ENCODE results near the gene DARS1. TPM values are rescaled to one million over a fixed set of nuclear protein-coding genes. Genes with fewer than 3 reads are reported as not detected.

DARS1 gene
- total RNA-seq, 1 donor from 2014 or later, result 109 TPM

DNA sequence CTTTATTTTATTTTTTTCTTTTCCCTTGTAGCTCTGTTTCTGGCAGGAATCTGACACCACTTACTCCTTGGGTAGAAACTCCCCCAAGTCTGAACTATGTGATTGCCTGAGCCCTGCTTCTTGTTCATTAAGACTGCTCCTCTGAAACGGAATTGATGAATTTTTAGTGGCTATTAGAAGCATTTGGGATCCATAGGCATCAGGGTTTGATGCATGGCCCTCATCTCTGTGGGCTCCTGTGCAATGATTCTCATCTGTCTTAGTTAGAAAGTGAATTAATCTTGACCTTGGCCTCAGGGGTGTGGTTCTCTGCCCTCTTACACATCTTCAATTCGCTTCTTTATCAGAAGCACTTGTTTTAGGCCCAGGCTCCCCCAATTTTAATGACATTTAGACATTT is 31.0 kb upstream of the DARS1 start:
- intact Hi-C loops (cut with micrococcal nuclease), result no loop called here

DNA sequence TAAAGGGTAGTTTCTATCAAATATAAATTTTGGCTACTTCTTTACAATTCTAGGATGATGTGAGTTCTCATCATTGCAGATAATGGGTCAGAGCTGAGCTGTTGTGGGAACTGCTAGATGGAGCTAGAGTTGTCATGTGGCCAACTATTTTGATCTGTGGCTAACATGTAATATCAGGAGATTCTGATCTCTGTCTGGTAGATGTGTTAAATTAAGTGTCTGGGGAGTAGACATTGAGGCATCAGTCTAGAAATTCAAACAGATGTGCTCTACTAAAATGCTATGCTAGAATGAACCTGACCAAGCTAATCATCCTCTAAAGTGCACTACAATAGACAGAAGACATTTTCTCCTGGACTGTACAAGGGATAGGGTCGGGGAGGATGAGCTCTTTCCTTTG is 30.3 kb upstream of the DARS1 start:
- intact Hi-C loops (cut with micrococcal nuclease), result no loop called here

DNA sequence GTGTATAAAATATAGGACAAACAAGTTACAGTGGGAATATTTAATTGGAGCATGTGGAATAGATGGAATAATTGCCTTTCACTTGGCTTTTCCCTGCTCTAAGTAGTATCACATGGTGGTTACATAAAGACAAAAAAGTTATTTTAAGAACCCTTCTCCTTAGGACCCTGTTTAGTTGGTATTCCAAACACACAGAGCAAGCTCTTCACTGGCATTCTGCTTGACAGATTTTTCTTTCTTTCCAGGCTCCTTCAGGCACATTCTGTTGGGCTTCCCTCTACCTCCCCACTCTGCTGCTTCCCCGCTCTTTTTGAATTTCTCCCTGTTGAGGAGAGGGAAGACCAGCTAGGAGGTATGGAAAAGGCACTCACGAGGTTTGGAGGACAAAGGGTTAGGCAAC is 29.0 kb upstream of the DARS1 start:
- intact Hi-C loops (cut with micrococcal nuclease), result no loop called here

DNA sequence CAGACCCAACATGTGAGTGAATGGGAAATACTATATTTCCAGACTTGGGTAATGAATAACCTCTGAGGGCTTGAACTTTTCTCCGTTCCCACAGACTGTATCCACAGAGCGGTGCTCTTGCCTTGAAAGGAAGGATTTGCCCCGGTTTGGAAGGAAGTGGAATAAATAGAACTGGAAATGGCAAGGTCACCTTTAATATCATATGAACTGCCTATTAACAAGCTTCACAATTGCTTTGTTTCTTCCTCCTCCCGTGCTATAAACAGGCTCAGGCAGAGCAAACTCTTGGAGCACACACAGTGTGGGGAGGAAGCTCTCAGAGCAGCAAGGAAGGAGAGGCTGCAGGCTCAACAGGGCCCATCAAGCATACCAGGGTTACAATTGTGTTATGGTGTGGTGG is 28.5 kb upstream of the DARS1 start:
- intact Hi-C loops (cut with micrococcal nuclease), result no loop called here

DNA sequence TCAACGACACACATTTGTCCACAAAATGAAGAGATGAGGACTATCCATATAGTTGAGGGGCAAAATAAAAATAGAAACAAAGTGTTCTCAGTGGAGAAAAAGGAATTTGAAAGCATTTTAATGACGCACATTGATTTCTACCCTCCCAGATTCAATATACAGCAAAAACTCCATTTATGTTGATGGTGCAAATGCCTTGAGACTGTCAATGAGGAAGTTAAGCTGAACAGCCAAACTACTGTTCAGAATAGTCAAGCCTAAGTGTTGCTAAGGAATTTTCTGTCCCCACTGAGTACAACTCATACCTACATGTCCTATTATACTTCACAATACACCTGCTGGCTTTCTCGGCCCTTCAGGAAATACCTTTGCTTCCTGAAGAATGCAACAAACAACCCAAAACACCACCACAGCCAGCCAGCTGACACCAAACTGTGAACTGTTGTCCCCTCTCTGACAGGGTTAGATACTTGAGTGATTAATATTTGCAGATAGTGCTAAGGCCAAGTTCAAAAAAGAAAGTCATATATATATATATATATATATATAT is 27.8 kb upstream of the DARS1 start:
- intact Hi-C loops (cut with micrococcal nuclease), result no loop called here

DNA sequence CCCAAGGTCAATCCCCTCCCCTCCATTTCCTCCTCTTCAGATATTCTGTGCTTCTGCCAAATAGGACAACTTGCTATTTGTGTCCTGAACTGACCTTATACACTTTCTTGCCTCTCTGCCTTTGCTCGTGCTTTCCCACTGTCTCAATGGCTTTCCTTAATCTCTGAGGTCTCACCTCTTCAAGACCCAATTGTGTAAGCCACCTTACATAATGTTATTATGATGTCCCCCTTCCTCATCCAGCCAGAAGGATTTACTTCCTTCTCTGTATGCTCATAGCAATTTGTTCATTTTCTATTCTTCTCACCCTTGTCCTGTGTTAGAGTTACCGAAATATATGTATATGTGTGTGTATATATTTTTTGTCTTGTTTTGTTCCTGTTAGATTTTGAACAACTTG is 26.9 kb upstream of the DARS1 start:
- intact Hi-C loops (cut with micrococcal nuclease), result no loop called here

DNA sequence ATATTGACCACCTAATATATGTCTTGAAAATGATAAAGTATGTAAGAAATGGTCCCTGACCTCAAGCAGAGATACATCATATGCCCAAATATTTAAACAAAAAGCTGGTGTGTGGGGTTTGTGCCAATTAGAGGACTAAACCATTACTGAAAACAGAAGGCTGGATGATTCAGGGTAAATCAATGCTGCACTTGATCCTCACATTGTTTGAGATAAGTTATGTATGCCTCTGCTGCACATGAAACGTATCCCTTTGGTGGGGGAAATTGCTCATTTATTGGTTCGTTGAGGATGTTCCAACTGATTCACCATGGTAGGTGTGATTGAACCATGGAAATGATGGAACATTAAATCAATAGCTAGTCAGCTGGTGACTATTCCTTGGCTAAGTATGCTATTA is 24.7 kb upstream of the DARS1 start:
- intact Hi-C loops (cut with micrococcal nuclease), result no loop called here

DNA sequence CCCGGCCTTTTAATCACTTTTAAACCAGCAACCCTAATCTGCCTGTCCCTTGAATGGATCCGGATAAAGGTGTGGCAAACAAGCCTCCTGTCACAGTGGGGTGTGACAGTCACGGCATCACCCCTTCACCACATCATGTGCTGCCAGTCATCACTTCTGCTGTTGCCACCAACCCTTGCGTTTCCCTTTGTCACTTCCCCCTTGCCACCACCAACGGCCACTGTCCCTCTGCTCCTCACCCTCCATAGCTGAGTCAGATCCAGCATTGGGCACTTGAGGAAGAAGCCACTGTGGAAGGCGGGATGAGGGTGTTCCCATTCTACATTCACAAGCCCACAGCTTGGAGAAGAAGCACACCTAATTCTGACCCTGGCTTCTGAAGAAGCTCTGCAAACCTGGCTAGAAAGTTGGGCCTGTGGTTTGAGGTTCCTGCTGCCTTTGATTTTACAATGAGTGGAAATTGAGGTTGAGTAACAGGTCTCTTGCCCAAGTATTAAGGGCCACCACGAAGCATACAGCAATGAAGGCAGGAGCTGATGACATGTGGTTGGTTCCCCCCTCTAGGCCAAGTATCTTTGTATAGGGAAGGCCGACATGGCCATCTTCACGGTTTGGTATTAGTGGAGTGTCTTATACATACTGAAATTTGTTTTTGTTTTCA is 22.9 kb upstream of the DARS1 start:
- intact Hi-C loops (cut with micrococcal nuclease), result loop anchor here (1.0 to 5.0 kb wide), 7 partner anchors 23 to 370 kb away; partner anchors contain the start of genes CXCR4 and DARS1

DNA sequence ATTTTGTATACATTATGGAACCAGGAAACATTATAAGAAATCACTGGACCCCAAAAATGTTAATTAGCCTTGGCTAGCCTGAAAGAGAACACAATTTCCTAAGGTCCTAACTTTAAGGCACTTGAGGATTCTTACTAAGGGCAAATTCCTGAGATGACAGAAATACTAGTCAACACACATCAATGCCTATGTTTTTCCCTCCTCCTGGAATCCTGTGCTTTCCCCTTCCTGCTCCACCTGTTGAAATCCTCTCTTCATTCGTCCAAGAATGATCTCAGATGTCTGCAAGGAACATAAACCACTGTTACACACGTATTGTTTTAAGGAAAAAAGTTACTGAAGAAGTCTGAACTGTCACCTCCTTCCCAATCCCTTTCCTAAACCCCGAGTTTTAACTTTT is 21.2 kb upstream of the DARS1 start:
- intact Hi-C loops (cut with micrococcal nuclease), result loop anchor here (5.0 kb wide), 1 partner anchor 126 kb away; no protein-coding TSS in a partner anchor

DNA sequence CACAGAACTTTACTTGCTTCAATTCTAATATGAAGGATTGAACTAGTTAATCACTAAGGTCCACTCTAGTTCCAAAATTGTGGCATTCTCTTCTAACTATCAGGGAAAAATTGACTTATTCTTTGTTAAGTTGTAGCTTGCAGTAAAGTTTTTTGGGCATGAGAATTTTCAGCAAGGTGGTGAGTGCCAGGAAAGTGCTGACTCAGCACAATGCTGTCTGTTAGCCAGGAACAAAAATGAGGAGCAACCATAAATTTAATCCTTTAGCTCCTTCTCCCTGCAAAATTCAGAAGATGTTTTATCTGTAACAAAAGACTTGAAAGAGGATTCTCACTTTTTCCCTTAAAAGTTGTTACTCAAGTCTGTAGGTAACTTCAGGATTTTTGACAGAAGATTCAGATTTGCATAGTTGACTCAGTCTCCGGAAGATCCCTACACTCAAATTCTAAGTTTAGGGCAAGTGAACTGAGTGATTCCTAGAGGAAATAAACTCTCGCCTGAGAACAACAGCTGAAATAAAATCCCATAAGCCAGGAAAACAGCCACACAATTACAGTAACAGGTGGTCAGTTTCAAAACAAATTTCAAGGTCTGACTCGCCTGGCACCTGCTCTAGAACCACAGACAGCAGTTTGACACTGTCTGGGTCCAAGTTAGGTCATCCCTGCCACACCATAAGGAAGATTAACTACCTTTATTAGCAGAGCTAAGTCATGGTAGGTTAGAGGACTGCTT is 20.2 kb upstream of the DARS1 start:
- intact Hi-C loops (cut with micrococcal nuclease), result loop anchor here (1.0 to 5.0 kb wide), 2 partner anchors 42 to 127 kb away; no protein-coding TSS in a partner anchor

DNA sequence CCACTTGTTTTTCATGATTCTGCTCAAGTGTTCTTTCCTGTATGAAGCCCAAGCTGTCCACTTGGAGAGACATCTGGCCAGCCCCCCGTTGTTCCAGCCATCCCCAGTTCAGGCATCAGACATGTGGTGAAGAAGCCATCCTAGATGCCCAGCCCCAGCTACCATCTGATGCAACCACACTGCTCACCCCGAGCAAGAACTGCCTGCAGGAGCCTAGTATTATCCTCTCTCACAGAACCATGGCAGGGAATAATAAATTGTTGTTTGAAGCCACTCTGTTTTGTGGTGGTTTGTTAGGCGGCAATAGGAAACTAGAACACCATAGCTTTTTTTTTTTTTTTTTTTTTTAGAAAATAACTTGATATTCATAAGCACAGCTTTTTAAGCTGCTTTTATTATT is 19.5 kb upstream of the DARS1 start:
- intact Hi-C loops (cut with micrococcal nuclease), result loop anchor here (1.0 to 5.0 kb wide), 2 partner anchors 42 to 127 kb away; no protein-coding TSS in a partner anchor

DNA sequence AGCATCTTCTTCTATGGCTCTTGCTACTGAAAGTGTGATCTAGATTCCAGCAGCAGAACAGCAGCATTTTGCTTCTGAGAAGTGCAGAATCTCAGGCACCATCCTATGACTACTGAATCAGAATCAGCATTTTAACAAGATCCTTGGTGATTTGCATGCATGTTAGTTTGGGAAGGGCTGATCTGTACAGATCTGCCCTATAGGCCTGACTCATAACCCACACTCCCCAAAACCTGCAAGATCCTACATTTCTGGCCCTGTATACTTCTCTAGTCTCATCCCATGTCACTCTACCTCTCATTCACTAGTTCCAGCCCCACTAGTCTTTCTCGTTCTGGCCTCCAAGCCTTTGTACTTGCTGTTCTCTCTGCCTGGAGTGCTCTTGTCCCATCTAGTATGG is 15.7 kb upstream of the DARS1 start:
- intact Hi-C loops (cut with micrococcal nuclease), result no loop called here

DNA sequence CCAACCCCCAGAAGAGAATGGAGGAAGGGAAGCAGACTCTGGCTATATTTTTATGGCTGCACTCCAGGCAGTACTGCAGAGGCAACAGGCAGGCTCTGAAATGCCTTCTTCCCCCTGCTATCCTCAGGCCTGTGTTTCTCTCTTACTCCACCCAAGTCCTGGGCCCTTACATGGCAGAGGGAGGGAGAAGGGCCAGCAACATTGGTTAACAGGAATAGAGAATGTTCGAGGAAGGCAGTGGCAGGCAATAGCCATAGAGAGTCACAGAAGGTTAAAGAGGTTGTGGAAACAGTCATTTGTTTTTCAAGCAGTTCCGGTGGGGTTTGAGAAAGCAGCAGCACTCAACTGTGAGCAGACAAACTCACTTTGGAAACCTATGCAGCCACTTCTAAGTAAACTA is 15.1 kb upstream of the DARS1 start:
- intact Hi-C loops (cut with micrococcal nuclease), result no loop called here

DNA sequence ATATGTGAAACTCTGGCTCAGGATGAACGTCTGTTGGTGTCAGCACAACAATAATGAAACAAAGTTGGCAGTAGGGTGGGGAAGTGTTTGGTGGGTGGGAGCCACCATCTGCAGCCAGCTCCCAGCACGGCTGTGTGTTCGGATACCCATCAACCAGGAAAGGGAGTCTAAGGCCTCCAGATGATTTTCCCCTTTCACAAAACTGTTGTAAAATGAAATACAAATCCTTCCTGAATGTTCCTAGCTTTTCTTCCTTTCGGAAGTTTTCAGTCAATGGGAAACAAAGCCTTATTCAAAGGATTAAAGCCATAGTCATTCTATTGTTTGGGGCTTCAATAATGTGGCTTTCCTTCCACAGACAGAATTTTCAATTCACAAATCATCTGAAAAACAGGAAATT is 14.5 kb upstream of the DARS1 start:
- intact Hi-C loops (cut with micrococcal nuclease), result no loop called here

DNA sequence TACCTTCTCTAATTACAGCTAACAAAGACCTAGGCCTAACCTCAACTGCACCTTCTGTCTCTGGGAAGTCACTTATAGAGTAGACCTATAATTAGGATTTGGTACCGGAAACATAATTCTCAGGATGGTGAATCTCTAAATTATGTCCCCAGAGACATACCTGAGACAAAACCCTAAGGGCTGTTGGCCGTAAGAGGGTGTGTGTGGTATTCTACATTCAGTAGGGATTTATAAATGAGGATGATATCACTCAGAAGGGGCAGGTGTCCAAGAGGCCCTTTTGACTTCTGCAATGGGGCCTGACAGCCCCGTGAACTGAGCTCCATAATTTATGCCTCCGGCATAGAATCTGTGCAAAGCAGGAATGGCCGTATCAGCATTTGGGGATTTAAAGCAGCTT is 13.5 kb upstream of the DARS1 start:
- intact Hi-C loops (cut with micrococcal nuclease), result no loop called here

DNA sequence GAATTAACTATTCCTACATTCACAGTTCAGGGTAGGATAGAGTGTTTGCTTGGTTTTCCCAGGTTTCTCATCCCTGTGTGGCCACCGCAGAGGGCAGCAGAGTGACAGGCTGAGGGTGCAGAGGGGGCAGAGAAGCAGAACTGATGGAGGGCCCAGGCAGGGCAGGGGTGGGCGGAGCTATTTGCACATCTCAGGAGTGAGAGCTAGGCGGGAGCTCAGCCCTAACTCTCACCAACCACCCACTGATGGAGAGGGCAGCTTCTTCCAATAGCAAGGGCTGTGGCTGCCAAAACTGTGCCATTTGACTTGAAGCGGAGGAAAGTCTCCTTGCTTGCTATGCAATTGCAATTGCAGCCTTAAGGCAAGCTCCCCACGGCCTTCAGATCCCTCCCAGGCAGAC is 12.0 kb upstream of the DARS1 start:
- intact Hi-C loops (cut with micrococcal nuclease), result no loop called here

DNA sequence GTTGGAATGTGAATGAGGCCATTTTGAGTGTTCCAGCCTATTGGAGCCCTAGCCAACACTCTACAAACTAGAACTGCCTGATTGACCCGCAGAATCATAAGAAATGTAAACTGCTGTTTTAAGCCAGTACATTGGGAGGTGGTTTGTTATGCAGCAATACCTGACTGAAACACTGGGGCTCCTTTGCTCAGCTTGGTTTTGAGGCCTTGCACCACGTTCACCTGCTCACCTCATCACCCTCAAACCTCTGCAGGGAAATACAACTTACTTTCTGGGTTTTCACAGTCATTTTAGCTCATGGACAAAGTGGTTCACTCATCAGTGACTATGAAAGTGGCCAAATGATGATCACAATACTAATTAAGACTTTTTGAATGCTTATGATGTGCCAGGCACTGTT is 10.9 kb upstream of the DARS1 start:
- intact Hi-C loops (cut with micrococcal nuclease), result no loop called here

DNA sequence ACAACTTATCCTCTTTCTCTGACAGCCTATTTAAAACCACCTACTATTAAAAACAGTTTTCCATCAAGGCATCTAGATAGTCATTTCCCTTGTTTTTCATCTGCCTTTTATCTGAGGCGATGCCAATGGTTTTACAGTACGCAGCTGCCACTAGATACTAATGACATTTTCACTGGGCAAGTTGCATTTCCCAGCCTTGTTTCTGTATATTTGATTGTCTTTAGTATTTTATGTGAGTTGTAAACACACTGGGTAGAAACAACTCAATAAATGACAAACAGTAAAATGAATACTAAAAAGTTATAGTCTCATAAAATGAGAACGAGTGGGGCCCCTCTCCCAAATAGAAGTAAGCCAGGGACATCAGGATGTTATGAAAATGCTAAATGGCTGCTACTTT is 8.9 kb upstream of the DARS1 start:
- intact Hi-C loops (cut with micrococcal nuclease), result no loop called here

DNA sequence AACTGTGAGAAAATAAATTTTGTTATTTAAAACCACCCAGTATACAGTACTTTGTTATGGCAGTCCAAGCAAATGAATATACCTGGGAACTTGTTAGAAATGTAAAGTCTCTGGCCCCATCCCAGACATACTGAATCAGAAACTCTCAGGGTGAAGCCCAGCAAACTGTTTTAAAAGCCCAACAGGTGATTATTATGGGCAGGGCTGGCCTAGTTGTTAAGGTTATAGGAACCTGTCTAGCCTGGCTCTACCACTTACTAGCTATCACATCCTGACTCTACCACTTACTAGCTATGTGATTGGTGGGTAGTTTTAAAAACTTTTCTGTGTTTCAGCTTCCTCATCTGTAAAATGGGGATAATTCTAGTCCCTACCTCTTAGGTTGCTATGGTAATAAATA is 8.0 kb upstream of the DARS1 start:
- intact Hi-C loops (cut with micrococcal nuclease), result no loop called here

DNA sequence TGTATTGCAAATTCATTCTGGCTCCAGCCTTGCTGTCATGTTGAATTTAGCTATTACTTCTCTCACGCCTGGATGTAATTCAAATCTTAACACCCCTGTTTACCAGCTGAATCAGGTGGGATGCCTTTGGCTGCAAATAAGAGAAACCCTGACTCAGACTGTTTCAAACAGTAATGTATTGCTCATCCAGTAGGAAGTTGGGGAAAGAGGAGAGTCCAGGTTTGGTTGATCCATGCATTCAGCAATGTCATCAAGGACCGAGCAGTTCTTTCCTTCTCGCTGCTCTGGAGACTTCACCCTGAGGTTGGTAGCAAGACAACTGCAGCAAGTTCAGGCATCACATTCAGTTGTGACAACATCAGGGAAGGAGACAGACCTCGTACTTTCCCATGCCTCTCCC is 6.4 kb upstream of the DARS1 start:
- intact Hi-C loops (cut with micrococcal nuclease), result no loop called here

DNA sequence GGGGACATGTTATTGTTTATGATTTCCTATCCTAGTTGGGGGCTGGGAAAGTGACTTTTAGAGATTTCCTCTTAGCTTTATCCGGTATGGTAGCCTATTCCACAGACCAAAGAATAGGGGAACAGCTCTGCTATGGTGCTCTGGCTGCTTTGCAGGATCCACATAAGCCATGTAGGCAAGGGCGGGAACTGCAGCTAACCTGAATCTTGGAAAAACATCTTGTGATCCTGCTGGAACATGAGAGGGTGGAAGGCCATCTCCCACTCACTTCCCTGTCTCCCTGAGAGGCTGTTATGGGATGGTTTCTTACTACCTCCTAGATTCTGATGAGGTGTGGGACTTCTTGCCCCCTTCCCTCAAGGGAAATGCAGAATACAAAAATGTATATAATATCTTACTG is 2.0 kb upstream of the DARS1 start:
- intact Hi-C loops (cut with micrococcal nuclease), result loop anchor here (2.0 to 5.0 kb wide), 2 partner anchors 251 to 435 kb away; no protein-coding TSS in a partner anchor

DNA sequence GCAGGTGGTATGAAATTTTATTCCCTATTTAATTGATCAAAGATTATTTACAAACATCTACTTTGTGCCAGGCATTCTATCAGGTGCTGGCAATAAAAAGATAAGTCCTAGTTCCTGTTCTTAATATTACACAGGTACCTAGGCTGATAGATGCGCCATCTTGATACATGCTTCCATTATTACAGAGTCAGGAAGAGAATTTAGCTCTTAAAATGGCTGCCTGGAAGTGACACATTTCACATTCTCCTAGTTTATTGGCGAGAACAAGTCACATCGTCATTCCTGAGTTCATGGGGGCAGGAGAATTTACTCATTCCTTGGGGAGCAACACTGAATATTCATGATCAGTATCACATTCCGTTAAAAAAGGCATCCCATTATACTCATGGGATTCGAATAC is 1.1 kb upstream of the DARS1 start:
- intact Hi-C loops (cut with micrococcal nuclease), result loop anchor here (2.0 to 5.0 kb wide), 2 partner anchors 252 to 436 kb away; no protein-coding TSS in a partner anchor
